Measurements from ENCODE around the gene CEP126.
"Not testable (repeated sequence)": the region's sequence is repeated elsewhere in the genome, so short reads cannot be mapped to it uniquely, and the experiment has no call there.

CEP126 gene

GRCh38 chr11:101931692-101932091 is 16.9 kb downstream of the CEP126 start:
- in situ Hi-C loops (cut with HindIII; ENCODE audit: low sequenced_read_pairs) = no loop called here

GRCh38 chr11:101940901-101941520 is 26.2 kb downstream of the CEP126 start:
- in situ Hi-C loops (cut with HindIII; ENCODE audit: low sequenced_read_pairs) = no loop called here

GRCh38 chr11:101944923-101945322 is 30.1 kb downstream of the CEP126 start:
- in situ Hi-C loops (cut with HindIII; ENCODE audit: low sequenced_read_pairs) = no loop called here

GRCh38 chr11:101945448-101945847 is 30.6 kb downstream of the CEP126 start:
- in situ Hi-C loops (cut with HindIII; ENCODE audit: low sequenced_read_pairs) = no loop called here

- in situ Hi-C loops (cut with HindIII; ENCODE audit: low sequenced_read_pairs) = no loop called here
These were observed 34.9 kb downstream of the CEP126 start for GRCh38 chr11:101949680-101950220.

- in situ Hi-C loops (cut with HindIII; ENCODE audit: low sequenced_read_pairs) = no loop called here
These were observed 40.5 kb downstream of the CEP126 start for GRCh38 chr11:101955278-101955677.

- in situ Hi-C loops (cut with HindIII; ENCODE audit: low sequenced_read_pairs) = no loop called here
These were observed 40.9 kb downstream of the CEP126 start for GRCh38 chr11:101955701-101956100.

GRCh38 chr11:101960231-101960630 is 45.4 kb downstream of the CEP126 start:
- in situ Hi-C loops (cut with HindIII; ENCODE audit: low sequenced_read_pairs) = no loop called here

GRCh38 chr11:101964200-101964599 is 49.4 kb downstream of the CEP126 start:
- in situ Hi-C loops (cut with HindIII; ENCODE audit: low sequenced_read_pairs) = not testable (repeated sequence)

GRCh38 chr11:101974255-101974654 is 59.4 kb downstream of the CEP126 start:
- in situ Hi-C loops (cut with HindIII; ENCODE audit: low sequenced_read_pairs) = no loop called here

GRCh38 chr11:101974771-101975170 is 60.0 kb downstream of the CEP126 start:
- in situ Hi-C loops (cut with HindIII; ENCODE audit: low sequenced_read_pairs) = no loop called here

GRCh38 chr11:101975734-101976133 is 60.9 kb downstream of the CEP126 start:
- in situ Hi-C loops (cut with HindIII; ENCODE audit: low sequenced_read_pairs) = no loop called here

- in situ Hi-C loops (cut with HindIII; ENCODE audit: low sequenced_read_pairs) = no loop called here
These were observed 72.6 kb downstream of the CEP126 start for GRCh38 chr11:101987370-101987769.

GRCh38 chr11:101993172-101993571 is 78.4 kb downstream of the CEP126 start:
- in situ Hi-C loops (cut with HindIII; ENCODE audit: low sequenced_read_pairs) = no loop called here

- in situ Hi-C loops (cut with HindIII; ENCODE audit: low sequenced_read_pairs) = not testable (repeated sequence)
These were observed 79.3 kb downstream of the CEP126 start for GRCh38 chr11:101994052-101994469.

- in situ Hi-C loops (cut with HindIII; ENCODE audit: low sequenced_read_pairs) = no loop called here
These were observed 81.3 kb downstream of the CEP126 start for GRCh38 chr11:101996111-101996510.

- in situ Hi-C loops (cut with HindIII; ENCODE audit: low sequenced_read_pairs) = no loop called here
These were observed 87.0 kb downstream of the CEP126 start for GRCh38 chr11:102001657-102002338.

GRCh38 chr11:102004220-102004619 is 89.4 kb downstream of the CEP126 start:
- in situ Hi-C loops (cut with HindIII; ENCODE audit: low sequenced_read_pairs) = no loop called here

- in situ Hi-C loops (cut with HindIII; ENCODE audit: low sequenced_read_pairs) = no loop called here
These were observed 90.5 kb downstream of the CEP126 start for GRCh38 chr11:102005306-102005705.

GRCh38 chr11:102006835-102007566 is 92.2 kb downstream of the CEP126 start:
- in situ Hi-C loops (cut with HindIII; ENCODE audit: low sequenced_read_pairs) = no loop called here

GRCh38 chr11:102007567-102008437 is 93.0 kb downstream of the CEP126 start:
- in situ Hi-C loops (cut with HindIII; ENCODE audit: low sequenced_read_pairs) = no loop called here
